HepG2 (cell line): ENCODE results near the gene VARS1. TPM values are rescaled to one million over a fixed set of nuclear protein-coding genes. Genes with fewer than 3 reads are reported as not detected.

Source experiments
- FOXO1 ChIP-seq: sonication (generic); formaldehyde crosslinking; IDR thresholded peaks from 2 replicates; pipeline ENCODE4 v1.4.0; 2020; ENCODE audit warnings: missing genetic modification reagents
- GTF3A ChIP-seq: sonication (generic); formaldehyde crosslinking; conservative IDR thresholded peaks from 2 replicates; pipeline ENCODE4 v1.4.0; 2020; ENCODE audit warnings: mild to moderate bottlenecking, missing genetic modification reagents
- NCOA2 ChIP-seq: sonication (generic); formaldehyde crosslinking; IDR thresholded peaks from 2 replicates; pipeline ENCODE4 v1.8.0; 2022; ENCODE audit warnings: inconsistent platforms
- NFIB ChIP-seq: sonication (generic); formaldehyde crosslinking; IDR thresholded peaks from 2 replicates; pipeline ENCODE4 v1.9.0; 2021; ENCODE audit warnings: missing genetic modification reagents, mild to moderate bottlenecking, borderline replicate concordance
- PATZ1 ChIP-seq: sonication (generic); formaldehyde crosslinking; IDR thresholded peaks from 2 replicates; pipeline ENCODE4 v1.4.0; 2020; ENCODE audit warnings: missing genetic modification reagents
- PHB2 ChIP-seq: fragments of 450-650 bp; IDR thresholded peaks from 2 replicates; pipeline ENCODE4 v1.6.1; 2018; ENCODE audit not compliant: partially characterized antibody
- RFXANK ChIP-seq: IDR thresholded peaks from 2 replicates; pipeline ENCODE4 v1.6.1; 2016
- RORA ChIP-seq: sonication (generic); formaldehyde crosslinking; IDR thresholded peaks from 2 replicates; pipeline ENCODE4 v1.5.0; 2020; ENCODE audit warnings: mild to moderate bottlenecking, missing genetic modification reagents, moderate library complexity
- SKI ChIP-seq: fragments of 450-650 bp; IDR thresholded peaks from one replicate; pipeline ENCODE4 v1.6.1; 2018; ENCODE audit warnings: mild to moderate bottlenecking; ENCODE audit not compliant: partially characterized antibody
- TAF1 ChIP-seq: sonication (generic); formaldehyde crosslinking; IDR thresholded peaks from 2 replicates; pipeline ENCODE4 v1.4.0; 2020; ENCODE audit warnings: missing genetic modification reagents
- ZNF337 ChIP-seq: sonication (generic); formaldehyde crosslinking; IDR thresholded peaks from 2 replicates; pipeline ENCODE4 v1.5.1; 2020; ENCODE audit warnings: missing genetic modification reagents, low read depth, mild to moderate bottlenecking, borderline replicate concordance
- ZNF660 ChIP-seq: sonication (generic); formaldehyde crosslinking; IDR thresholded peaks from 2 replicates; pipeline ENCODE4 v1.5.1; 2020; ENCODE audit warnings: mild to moderate bottlenecking, low read depth, missing genetic modification reagents, borderline replicate concordance
- polyA plus RNA-seq, 8 experiments: library from polyadenylated mRNA; depleted of rRNA in 3 of 8; stranded (reverse) in 7 of 8; unstranded in 1 of 8; fragments of >200 nt; fragmentation: Illumina TruSeq in 4 of 8; extraction: Trizol in 4 of 8; gene quantifications; 2 replicates each; pipeline versions ENCODE4 v1.2.1 to v1.2.3, GENCODE V29; 2011 to 2016; ENCODE audit warnings: low read depth in 4 of 8, missing spikeins in 1 of 8, mixed read lengths in 1 of 8; ENCODE audit not compliant: insufficient read depth in 1 of 8
- total RNA-seq, 5 experiments: library from RNA; depleted of rRNA; stranded (reverse); fragments of >200 nt; fragmentation: Illumina TruSeq; extraction: Trizol; gene quantifications; 2 replicates each; pipeline ENCODE4 v1.2.3, GENCODE V29; 2016; ENCODE audit warnings: low read depth in 1 of 5
- TF ChIP-seq, protein P1 (sequence below): sonication (generic); formaldehyde crosslinking; IDR thresholded peaks from 2 replicates; pipeline ENCODE4 v1.4.0; 2020; ENCODE audit warnings: missing genetic modification reagents, borderline replicate concordance
- TF ChIP-seq, protein P2 (sequence below): sonication (generic); formaldehyde crosslinking; IDR thresholded peaks from 2 replicates; pipeline ENCODE4 v1.9.0; 2021; ENCODE audit warnings: missing genetic modification reagents, borderline replicate concordance
- TF ChIP-seq, protein P3 (sequence below): sonication (generic); formaldehyde crosslinking; IDR thresholded peaks from 2 replicates; pipeline ENCODE4 v1.5.1; 2020; ENCODE audit warnings: mild to moderate bottlenecking, missing genetic modification reagents, moderate library complexity

The VARS1 gene
- total and polyA plus RNA-seq, 2 of the 13 experiments (the other 11 are each of a cell fraction or from before 2014, with no cell fraction given) = 14.7 to 56.1 TPM

GRCh38 chr6:31834367-31835250 lies 39.1 kb upstream of the VARS1 start (continued):
- TF ChIP-seq PATZ1 (CRISPR knock-in tag) (peak; percentile 33), SKI (peak; percentile 75), ZNF337 (CRISPR knock-in tag) (no peak), NCOA2 (CRISPR knock-in tag) (no peak), TAF1 (CRISPR knock-in tag) (peak; percentile 97), PHB2 (no peak), NFIB (CRISPR knock-in tag) (no peak), GTF3A (0 out of 2 replicates have a peak, but pooled peaks have one; percentile 71), RFXANK (CRISPR knock-in tag) (no peak), FOXO1 (CRISPR knock-in tag) (peak; percentile 73), ZNF660 (CRISPR knock-in tag) (0 out of 2 replicates have a peak, but pooled peaks have one; percentile 73), RORA (CRISPR knock-in tag) (no peak)
- TF ChIP-seq, protein P1, sequence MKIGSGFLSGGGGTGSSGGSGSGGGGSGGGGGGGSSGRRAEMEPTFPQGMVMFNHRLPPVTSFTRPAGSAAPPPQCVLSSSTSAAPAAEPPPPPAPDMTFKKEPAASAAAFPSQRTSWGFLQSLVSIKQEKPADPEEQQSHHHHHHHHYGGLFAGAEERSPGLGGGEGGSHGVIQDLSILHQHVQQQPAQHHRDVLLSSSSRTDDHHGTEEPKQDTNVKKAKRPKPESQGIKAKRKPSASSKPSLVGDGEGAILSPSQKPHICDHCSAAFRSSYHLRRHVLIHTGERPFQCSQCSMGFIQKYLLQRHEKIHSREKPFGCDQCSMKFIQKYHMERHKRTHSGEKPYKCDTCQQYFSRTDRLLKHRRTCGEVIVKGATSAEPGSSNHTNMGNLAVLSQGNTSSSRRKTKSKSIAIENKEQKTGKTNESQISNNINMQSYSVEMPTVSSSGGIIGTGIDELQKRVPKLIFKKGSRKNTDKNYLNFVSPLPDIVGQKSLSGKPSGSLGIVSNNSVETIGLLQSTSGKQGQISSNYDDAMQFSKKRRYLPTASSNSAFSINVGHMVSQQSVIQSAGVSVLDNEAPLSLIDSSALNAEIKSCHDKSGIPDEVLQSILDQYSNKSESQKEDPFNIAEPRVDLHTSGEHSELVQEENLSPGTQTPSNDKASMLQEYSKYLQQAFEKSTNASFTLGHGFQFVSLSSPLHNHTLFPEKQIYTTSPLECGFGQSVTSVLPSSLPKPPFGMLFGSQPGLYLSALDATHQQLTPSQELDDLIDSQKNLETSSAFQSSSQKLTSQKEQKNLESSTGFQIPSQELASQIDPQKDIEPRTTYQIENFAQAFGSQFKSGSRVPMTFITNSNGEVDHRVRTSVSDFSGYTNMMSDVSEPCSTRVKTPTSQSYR = peak; percentile 61; the same call in 1 of the 2 replicates
- TF ChIP-seq, protein P2, sequence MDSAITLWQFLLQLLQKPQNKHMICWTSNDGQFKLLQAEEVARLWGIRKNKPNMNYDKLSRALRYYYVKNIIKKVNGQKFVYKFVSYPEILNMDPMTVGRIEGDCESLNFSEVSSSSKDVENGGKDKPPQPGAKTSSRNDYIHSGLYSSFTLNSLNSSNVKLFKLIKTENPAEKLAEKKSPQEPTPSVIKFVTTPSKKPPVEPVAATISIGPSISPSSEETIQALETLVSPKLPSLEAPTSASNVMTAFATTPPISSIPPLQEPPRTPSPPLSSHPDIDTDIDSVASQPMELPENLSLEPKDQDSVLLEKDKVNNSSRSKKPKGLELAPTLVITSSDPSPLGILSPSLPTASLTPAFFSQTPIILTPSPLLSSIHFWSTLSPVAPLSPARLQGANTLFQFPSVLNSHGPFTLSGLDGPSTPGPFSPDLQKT = no peak
- TF ChIP-seq, protein P3, sequence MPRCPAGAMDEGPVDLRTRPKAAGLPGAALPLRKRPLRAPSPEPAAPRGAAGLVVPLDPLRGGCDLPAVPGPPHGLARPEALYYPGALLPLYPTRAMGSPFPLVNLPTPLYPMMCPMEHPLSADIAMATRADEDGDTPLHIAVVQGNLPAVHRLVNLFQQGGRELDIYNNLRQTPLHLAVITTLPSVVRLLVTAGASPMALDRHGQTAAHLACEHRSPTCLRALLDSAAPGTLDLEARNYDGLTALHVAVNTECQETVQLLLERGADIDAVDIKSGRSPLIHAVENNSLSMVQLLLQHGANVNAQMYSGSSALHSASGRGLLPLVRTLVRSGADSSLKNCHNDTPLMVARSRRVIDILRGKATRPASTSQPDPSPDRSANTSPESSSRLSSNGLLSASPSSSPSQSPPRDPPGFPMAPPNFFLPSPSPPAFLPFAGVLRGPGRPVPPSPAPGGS (CRISPR knock-in tag) = peak; percentile 76; the same call in 1 of the 2 replicates
